ENCODE measurements around the gene SYNPO2L.
"Not testable (repeated sequence)": the region's sequence is repeated elsewhere in the genome, so short reads cannot be mapped to it uniquely, and the experiment has no call there.

Gene SYNPO2L

GRCh38 chr10:73623056-73623455, 32.8 kb downstream of the SYNPO2L start:
- no peak overlapping the region for H3K4me3 ChIP-seq (ENCODE audit: low read depth, low read length)

DNA sequence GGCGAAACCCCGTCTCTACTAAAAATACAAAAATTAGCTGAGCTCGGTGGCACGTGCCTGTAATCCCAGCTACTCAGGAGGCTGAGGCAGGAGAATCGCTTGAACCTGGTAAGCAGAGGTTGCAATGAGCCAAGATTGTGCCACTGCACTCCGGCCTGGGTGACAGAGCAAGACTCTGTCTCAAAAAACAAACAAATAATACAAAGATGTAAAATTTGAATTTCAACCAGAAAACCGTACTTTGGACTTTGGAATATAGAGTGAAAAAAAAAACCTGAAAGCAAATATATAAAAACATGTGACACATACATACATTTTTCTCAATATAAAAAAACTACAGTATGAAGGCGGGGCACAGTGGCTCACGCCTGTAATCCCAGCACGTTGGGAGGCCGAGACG, 34.9 kb downstream of the SYNPO2L start:
- H3K4me3 ChIP-seq (ENCODE audit: low read depth, low read length): not testable (repeated sequence)

- H3K4me3 ChIP-seq (ENCODE audit: low read depth, low read length): not testable (repeated sequence)
These were observed 38.7 kb downstream of the SYNPO2L start for GRCh38 chr10:73617143-73617542.

GRCh38 chr10:73614720-73615119, 41.1 kb downstream of the SYNPO2L start:
- H3K4me3 ChIP-seq (ENCODE audit: low read depth, low read length): no peak overlapping the region

DNA sequence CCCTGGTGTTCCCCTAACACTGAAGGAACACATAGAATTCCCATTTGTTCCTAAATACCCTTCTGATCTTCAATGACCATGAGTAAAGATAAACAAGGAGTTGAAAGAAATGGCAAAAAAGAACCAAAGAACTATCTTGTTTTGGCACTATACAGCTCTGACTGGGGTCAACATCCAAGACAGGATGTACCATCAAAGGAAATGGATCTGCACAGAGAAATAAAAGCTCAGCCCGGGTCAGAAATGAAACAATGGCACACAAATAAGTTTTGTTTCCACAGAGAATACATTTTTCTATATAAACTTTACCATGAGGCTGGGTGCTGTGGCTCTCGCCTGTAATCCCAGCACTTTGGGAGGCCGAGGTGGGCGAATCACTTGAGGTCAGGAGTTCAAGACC, 46.7 kb downstream of the SYNPO2L start:
- H3K4me3 ChIP-seq (ENCODE audit: low read depth, low read length): no peak overlapping the region

- H3K4me3 ChIP-seq (ENCODE audit: low read depth, low read length): no peak overlapping the region
These were observed 54.3 kb downstream of the SYNPO2L start for GRCh38 chr10:73601486-73601921.

- no peak overlapping the region for H3K4me3 ChIP-seq (ENCODE audit: low read depth, low read length)
These were observed 58.5 kb downstream of the SYNPO2L start for GRCh38 chr10:73597346-73597745.
